GM21576 (cell line): ENCODE data around the gene ZCCHC18.

Experiments used
- ATAC-seq: cut with Tn5 transposase; IDR thresholded peaks from one replicate; pipeline ENCODE4 v1.9.1; 2021; ENCODE audit warnings: mild to moderate bottlenecking, moderate library complexity; ENCODE audit not compliant: unreplicated experiment

The ZCCHC18 gene

DNA sequence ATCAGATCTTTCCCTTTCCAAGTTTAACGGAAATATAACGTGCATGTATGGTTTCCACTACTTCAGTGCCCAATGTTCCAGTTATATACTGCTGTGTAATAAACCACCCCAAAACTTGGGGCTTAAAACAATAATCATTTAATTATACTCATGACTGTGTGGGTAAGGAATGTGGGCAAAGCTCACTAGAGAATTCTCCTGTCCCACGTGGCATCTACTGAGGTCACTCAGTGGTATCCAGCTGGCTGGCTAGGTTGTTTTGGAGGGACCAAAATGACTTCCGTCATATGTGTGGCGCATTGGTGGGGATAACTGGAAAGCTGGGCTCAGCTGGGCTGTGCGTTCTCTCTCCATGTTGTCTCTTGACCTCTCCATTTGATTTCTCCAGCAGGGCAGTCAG is 18.5 kb downstream of the ZCCHC18 start:
- ATAC-seq, result no peak

DNA sequence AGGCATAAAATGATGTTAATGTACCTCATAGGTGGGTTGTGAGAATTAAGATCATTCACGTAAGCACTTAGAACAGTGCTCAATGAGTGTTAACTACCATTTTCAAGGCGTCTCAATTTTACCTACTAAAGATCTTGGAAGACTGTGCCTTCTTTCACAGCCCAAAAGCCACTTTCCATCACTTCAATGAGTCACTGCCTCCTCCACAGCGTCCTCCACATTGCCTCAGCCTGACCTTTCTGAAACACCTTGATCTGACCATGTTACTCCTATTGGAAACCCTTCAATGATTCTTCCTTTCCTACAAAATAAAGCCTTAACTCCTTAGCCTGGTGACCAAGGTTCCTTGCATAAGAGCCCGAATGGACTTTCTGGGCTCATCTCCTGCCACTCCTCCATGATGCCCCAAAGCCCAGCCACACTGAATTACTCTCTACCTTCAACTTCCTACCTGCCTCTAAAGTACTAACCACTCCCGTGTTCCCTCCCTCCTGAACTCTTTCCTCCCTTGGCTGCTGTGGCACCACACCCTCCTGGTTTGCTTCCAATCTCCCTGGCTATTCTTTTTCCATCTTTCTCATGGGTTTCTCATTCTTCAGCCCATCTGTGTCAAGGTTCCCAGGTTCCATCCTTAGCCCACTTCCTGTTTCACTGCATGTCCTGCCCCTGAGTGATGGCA is 22.4 kb downstream of the ZCCHC18 start:
- ATAC-seq, result no peak

DNA sequence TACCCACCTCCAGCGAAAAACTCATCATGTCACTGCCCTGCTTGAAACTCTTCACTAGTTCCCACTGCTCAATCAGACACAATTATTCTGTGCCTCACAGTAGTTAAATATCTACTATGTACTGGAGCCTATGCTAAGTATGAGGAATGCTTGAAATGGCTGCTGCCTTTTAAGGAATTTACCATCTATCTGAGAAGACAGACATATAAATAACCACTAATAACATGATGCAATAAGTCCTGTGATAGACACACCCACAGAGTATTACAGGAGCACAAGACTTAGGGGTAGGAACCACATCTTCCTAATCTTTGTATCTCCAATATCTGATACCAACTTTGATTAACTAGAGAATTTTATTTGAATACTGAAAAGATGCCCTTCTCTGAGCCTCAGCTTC is 23.4 kb downstream of the ZCCHC18 start:
- ATAC-seq, result no peak

DNA sequence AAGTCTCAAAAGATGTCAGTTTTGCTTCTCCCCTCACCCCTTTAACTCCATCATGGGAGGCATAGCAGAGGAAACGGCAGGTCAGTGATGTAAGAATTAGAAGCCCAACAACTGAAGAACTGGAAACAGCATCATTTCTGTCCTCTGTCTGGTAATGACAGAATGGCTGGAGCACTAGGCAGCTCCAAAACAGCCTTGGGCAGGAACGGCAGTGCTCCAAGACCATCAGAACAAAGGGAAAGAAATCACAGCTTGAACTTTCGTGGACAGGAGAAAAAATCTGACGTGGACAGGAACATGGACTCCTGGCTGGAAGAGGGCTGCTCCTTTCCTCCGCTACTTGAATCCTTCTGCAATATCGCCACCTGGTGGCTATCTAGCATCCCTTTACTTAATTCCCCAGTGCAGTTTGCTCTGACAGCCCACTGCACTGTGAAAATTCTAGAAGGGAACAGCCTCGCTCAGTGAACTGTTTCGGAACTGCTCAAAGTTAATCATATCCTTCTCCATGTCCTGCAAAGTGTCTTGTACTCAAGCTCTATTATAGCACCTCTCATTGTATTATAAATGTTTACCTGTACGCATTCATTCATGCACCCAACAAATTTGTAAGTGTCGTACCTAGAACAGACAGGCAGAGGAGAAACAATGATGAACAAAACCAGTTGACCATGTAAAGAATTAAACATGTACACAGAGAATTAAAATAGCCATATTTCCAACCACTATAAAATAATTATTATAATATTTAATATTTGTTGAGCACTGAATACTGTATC is 24.1 kb downstream of the ZCCHC18 start:
- peak; percentile 82 for ATAC-seq

DNA sequence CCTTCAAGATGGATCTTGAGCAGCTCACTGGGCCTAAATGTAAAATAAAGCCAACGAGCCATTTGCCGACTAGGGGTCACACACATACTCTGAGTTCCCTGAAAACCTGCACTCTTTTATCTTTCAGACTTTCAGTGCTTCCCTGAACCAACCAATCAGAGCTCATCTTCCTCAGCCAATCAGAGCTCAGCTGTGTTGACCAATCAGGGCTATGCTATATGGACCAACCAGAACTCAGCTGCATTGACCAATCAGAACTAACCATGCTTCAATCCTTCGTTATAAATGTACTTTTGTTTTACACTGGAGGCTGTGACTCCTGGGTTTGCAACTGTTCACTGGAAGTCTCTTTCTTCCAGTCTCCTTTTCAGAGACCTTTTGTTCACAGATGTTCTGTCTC is 25.2 kb downstream of the ZCCHC18 start:
- ATAC-seq, result no peak

DNA sequence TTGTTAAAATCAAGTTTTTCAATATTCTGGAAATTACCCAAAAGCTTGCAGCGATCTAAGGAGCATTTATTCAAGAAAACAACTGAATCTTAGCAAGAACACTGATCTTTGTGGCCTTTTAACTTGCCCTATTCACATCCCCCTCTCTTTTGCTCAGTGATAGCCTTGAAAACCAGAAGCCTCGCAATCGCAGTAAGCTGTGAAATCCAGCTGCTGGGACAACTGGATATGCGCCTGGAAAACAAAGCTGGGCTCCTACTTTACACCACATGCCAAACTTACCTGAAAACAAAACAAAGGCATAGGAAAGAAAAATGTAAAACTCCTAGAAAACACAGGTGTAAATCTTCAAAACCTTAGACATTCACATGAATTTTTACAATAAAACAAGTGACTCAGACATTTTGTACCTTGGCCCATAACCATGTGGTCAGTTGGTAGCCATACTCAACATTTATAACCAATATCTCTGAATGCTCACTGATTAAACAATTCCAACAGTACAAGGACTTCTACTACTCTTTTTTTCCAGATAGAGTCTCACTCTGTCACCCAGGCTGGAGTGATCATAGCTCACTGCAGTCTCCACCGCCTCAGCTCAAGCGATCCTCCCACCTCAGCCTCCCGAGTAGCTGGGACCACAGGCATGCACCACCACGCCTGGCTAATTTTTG is 28.9 kb downstream of the ZCCHC18 start:
- no peak for ATAC-seq

DNA sequence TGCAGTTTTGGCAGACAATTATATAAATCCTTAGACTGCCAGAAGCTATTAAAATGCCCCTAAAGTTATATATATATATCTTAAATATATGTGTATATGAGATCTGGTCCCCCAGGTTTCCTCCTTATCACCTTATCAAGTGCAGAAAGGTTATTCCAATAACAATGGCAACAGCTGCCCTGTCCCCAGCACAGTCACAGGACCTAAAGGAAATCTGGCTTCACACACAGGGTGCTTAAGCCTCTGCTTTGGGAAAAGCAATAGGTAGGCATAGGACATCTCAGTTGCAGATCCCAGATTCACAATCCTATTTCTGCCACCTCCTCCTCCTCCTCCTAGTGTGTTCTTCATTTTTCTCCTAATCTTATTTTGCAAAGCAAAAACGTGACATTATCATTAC is 38.7 kb downstream of the ZCCHC18 start:
- no peak for ATAC-seq

DNA sequence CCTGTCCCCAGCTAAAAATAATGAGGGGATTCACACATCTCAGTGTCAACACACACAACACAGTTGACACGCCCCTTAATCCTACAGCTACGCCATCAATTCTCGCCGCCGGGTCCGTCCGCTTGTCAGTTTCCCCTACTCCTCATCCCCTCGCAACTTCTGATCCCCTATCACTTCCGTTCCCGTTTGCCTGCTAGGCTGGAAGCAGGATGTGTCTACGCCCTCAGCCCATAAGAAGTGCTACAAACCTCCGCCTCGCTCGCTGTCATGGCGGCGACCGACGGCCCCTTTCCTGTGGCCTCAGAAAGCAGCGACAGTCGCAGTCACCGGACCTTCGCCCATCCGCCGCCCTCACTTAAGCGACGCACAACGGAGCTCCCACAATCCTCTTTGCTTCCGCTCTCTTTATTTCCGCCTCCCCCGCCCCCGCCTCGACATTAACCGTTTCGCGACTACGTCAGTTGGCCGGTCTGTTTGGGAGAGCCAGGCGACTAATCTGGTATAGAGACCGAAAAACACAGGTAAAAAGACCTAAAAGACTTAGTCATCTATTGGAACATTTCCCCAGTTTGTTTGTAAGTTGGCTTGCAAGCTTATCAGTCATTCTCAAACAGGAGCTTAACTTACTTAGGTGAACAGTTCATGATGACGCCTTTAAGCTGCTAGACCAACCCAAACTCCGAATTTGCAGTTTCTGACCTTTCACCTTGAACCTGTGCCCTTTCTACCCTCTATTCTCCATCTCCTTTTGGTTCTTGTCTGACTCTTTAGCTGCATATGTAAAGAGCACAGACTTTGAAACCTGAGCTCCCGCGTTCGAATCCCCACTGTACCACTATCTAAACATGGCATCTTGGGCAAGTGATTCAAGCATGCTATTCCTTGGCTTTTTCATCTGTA is 44.6 kb downstream of the ZCCHC18 start, which contains the start of gene SLC25A53:
Gene SLC25A53, minus strand, starts transcription at position 380 of the 900 bp plus-strand sequence. CDS start 51,752 bp downstream, outside the sequence.
- peak; percentile 95 for ATAC-seq
